ENCODE results near the gene AKIRIN2.

Gene AKIRIN2

GRCh38 chr6:87656857-87657256, 45.2 kb downstream of the AKIRIN2 start:
- in situ Hi-C loops (cut with MboI; ENCODE audit: low sequenced_read_pairs) = no loop called here

DNA sequence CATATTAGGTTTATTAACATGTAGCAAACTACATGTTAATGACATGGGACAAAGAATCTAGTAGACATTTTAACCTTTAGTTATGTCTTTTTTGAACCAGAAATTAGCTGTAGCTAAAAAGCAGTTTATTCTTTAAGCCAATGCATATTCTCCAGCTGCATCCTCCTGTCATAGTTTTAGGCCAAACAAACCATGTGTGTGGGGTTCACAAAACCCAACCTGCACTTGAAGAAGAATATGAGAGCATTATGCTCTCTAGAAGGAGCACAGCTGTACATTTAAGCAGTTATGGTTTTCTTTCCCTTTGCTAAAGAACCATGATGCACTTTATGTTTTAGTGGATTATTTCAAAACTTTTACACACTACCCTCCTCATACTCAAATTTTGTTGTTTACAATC, 46.2 kb downstream of the AKIRIN2 start:
- in situ Hi-C loops (cut with MboI; ENCODE audit: low sequenced_read_pairs) = no loop called here

- in situ Hi-C loops (cut with MboI; ENCODE audit: low sequenced_read_pairs) = no loop called here
Measured at GRCh38 chr6:87654875-87655454, 47.1 kb downstream of the AKIRIN2 start.

- in situ Hi-C loops (cut with MboI; ENCODE audit: low sequenced_read_pairs) = no loop called here
Measured at GRCh38 chr6:87654122-87654521, 47.9 kb downstream of the AKIRIN2 start.

GRCh38 chr6:87653074-87653962, 48.7 kb downstream of the AKIRIN2 start:
- in situ Hi-C loops (cut with MboI; ENCODE audit: low sequenced_read_pairs) = no loop called here

- in situ Hi-C loops (cut with MboI; ENCODE audit: low sequenced_read_pairs) = no loop called here
Measured at GRCh38 chr6:87645080-87645479, 57.0 kb downstream of the AKIRIN2 start.

GRCh38 chr6:87641065-87641692, 60.9 kb downstream of the AKIRIN2 start:
- in situ Hi-C loops (cut with MboI; ENCODE audit: low sequenced_read_pairs) = no loop called here

GRCh38 chr6:87639373-87639772, 62.7 kb downstream of the AKIRIN2 start:
- in situ Hi-C loops (cut with MboI; ENCODE audit: low sequenced_read_pairs) = no loop called here

- in situ Hi-C loops (cut with MboI; ENCODE audit: low sequenced_read_pairs) = no loop called here
Measured at GRCh38 chr6:87637106-87637505, 64.9 kb downstream of the AKIRIN2 start.

DNA sequence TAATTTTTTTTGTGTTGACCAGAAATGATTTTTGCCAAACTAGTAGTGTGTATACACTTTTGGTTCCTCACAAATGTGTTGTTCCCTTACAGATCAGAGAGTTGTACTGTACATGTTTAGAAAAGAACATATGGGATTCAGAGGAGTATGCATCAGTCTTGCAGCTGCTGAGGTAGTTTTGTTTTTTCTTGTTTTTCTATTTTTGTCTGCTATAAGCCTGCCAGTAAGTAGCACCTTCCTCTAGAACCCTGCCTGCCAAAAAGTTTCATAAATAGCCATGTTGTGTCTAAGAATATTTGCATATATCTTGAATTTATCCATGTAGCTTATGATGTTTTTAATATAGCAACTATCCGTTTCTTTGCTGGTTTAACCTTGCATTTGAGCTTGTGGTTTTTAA, 65.7 kb downstream of the AKIRIN2 start:
- in situ Hi-C loops (cut with MboI; ENCODE audit: low sequenced_read_pairs) = no loop called here

DNA sequence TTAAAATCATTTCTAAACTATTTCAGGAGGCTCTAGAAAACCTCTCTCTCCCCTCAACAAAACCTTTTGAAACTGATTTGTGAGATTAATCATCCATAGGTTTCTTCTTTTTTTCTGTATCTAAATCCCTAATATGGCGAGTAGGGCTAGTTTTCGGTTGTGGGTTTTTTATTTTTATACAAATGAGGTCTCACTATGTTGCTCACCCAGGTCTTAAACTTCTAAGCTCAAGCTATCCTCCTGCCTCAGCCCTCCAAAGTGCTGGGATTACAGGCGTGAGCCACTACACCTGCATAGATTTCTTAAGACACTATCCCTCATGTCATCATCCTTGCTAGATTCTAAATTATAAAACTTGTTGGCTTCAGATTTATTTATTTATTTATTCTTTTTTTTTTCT, 68.2 kb downstream of the AKIRIN2 start:
- in situ Hi-C loops (cut with MboI; ENCODE audit: low sequenced_read_pairs) = no loop called here

GRCh38 chr6:87630746-87631145, 71.3 kb downstream of the AKIRIN2 start:
- in situ Hi-C loops (cut with MboI; ENCODE audit: low sequenced_read_pairs) = no loop called here

DNA sequence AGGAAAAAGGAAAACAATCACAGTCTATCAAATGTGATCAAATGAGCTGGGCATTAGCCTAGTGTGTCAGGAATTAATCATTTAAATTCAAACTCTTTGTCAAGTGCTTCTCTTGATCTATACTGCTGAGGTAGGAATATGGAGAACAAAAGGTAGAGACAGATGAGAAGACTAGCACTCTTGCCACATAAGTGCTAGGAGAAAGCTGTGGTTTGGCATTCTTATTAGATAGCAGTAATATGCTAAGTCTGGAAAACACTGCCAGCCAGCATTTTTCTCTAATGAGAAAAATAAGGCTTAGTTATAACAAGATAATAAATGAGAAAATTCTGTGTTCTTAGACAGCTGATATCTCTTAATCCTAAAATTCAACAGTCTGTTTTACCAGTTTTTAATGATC, 73.2 kb downstream of the AKIRIN2 start:
- in situ Hi-C loops (cut with MboI; ENCODE audit: low sequenced_read_pairs) = no loop called here

- in situ Hi-C loops (cut with MboI; ENCODE audit: low sequenced_read_pairs) = no loop called here
Measured at GRCh38 chr6:87628424-87628823, 73.6 kb downstream of the AKIRIN2 start.

All from HL-60/S4 (cell line).